ENCODE measurements around the gene SDC1.

The SDC1 gene

GRCh38 chr2:20157193-20157891 lies 67.6 kb downstream of the SDC1 start:
- no peak for DNase-seq (ENCODE audit: low read depth)

GRCh38 chr2:20156836-20157192 lies 68.1 kb downstream of the SDC1 start:
- TF ChIP-seq CTCF (conservative IDR thresholded peaks at IDR 0.05; ENCODE audit: low read depth, low read length), result no peak
- H3K4me3 ChIP-seq (ENCODE audit: low read length), result no peak overlapping the region
- DNase-seq (ENCODE audit: low read depth), result no peak

More at GRCh38 chr2:20157193-20157891, 67.6 kb downstream of the SDC1 start:
- H3K4me3 ChIP-seq (ENCODE audit: low read length), result no peak overlapping the region
- TF ChIP-seq CTCF (conservative IDR thresholded peaks at IDR 0.05; ENCODE audit: low read depth, low read length), result no peak

- H3K4me3 ChIP-seq (ENCODE audit: low read length), result no peak overlapping the region
- DNase-seq (ENCODE audit: low read depth), result no peak
- no peak for TF ChIP-seq CTCF (conservative IDR thresholded peaks at IDR 0.05; ENCODE audit: low read depth, low read length)
These were observed 68.7 kb downstream of the SDC1 start for GRCh38 chr2:20156076-20156759.

- no peak for TF ChIP-seq CTCF (conservative IDR thresholded peaks at IDR 0.05; ENCODE audit: low read depth, low read length)
- H3K4me3 ChIP-seq (ENCODE audit: low read length), result no peak overlapping the region
- DNase-seq (ENCODE audit: low read depth), result no peak
These were observed 71.6 kb downstream of the SDC1 start for GRCh38 chr2:20153131-20153851.

- no peak for TF ChIP-seq CTCF (conservative IDR thresholded peaks at IDR 0.05; ENCODE audit: low read depth, low read length)
- no peak overlapping the region for H3K4me3 ChIP-seq (ENCODE audit: low read length)
- DNase-seq (ENCODE audit: low read depth), result no peak
These were observed 73.9 kb downstream of the SDC1 start for GRCh38 chr2:20150806-20151571.

Data from retinal pigment epithelial cell (primary cell).